ENCODE results near the gene KAZN.

The KAZN gene

DNA sequence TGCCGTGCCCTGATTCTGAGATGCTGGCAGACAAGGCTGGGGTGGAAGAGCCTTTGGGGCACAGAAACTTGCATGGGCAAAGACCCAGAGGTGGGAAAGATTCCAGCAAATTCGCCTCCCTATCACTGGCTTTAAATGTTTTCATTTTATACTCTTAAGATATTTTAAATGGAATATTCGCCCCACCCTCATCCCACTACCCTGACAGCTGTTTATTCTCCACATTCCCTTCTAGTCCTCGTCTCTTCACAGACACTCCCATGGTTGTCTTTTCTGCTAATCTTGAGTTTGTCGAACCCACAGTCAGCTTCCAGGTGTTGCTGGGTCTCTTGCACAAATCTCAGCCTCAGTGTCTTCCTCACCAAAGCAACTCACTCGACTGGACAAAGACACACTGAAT lies 245.0 kb downstream of the KAZN start (continued):
- TF ChIP-seq, protein P1, sequence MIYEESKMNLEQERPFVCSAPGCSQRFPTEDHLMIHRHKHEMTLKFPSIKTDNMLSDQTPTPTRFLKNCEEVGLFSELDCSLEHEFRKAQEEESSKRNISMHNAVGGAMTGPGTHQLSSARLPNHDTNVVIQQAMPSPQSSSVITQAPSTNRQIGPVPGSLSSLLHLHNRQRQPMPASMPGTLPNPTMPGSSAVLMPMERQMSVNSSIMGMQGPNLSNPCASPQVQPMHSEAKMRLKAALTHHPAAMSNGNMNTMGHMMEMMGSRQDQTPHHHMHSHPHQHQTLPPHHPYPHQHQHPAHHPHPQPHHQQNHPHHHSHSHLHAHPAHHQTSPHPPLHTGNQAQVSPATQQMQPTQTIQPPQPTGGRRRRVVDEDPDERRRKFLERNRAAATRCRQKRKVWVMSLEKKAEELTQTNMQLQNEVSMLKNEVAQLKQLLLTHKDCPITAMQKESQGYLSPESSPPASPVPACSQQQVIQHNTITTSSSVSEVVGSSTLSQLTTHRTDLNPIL (CRISPR knock-in tag; IDR thresholded peaks at IDR 0.05; ENCODE audit: low read depth), result no peak
- no peak for TF ChIP-seq ZNF70 (CRISPR knock-in tag; IDR thresholded peaks at IDR 0.05)
- TF ChIP-seq ZFP3 (CRISPR knock-in tag; IDR thresholded peaks at IDR 0.05), result no peak
- TF ChIP-seq BACH2 (CRISPR knock-in tag; IDR thresholded peaks at IDR 0.05; ENCODE audit: borderline replicate concordance), result no peak
- no peak for TF ChIP-seq ZNF565 (CRISPR knock-in tag; conservative IDR thresholded peaks at IDR 0.05; ENCODE audit: low read depth)
- TF ChIP-seq ZFP30 (CRISPR knock-in tag; IDR thresholded peaks at IDR 0.05), result no peak
- no peak for TF ChIP-seq ARNTL (CRISPR knock-in tag; IDR thresholded peaks at IDR 0.05; ENCODE audit: borderline replicate concordance, low read depth)
- no peak for TF ChIP-seq TCF4 (CRISPR knock-in tag; IDR thresholded peaks at IDR 0.05; ENCODE audit: borderline replicate concordance)
- no peak for TF ChIP-seq PPARA (CRISPR knock-in tag; IDR thresholded peaks at IDR 0.05; ENCODE audit: borderline replicate concordance)

GRCh38 chr1:14844356-14844755 lies 245.9 kb downstream of the KAZN start:
- TF ChIP-seq TOX (CRISPR knock-in tag; IDR thresholded peaks at IDR 0.05; ENCODE audit: borderline replicate concordance) (no peak), PPARA (CRISPR knock-in tag; IDR thresholded peaks at IDR 0.05; ENCODE audit: borderline replicate concordance) (no peak), CSDC2 (CRISPR knock-in tag; IDR thresholded peaks at IDR 0.05) (no peak), PATZ1 (CRISPR knock-in tag; IDR thresholded peaks at IDR 0.05; ENCODE audit: borderline replicate concordance) (no peak), CSRNP3 (CRISPR knock-in tag; IDR thresholded peaks at IDR 0.05) (no peak), ESRRG (CRISPR knock-in tag; IDR thresholded peaks at IDR 0.05) (no peak), ZNF70 (CRISPR knock-in tag; IDR thresholded peaks at IDR 0.05) (no peak), ZFP30 (CRISPR knock-in tag; IDR thresholded peaks at IDR 0.05) (no peak), ARNTL (CRISPR knock-in tag; IDR thresholded peaks at IDR 0.05; ENCODE audit: borderline replicate concordance, low read depth) (no peak)
- no peak for ATAC-seq

GRCh38 chr1:14844923-14845617 lies 246.6 kb downstream of the KAZN start:
- no peak for ATAC-seq
- TF ChIP-seq ISL1 (CRISPR knock-in tag; IDR thresholded peaks at IDR 0.05), result no peak
- no peak for TF ChIP-seq ZFP3 (CRISPR knock-in tag; IDR thresholded peaks at IDR 0.05)
- no peak for TF ChIP-seq ZNF565 (CRISPR knock-in tag; conservative IDR thresholded peaks at IDR 0.05; ENCODE audit: low read depth)
- TF ChIP-seq POU6F1 (CRISPR knock-in tag; IDR thresholded peaks at IDR 0.05; ENCODE audit: borderline replicate concordance, low read depth), result no peak
- no peak for TF ChIP-seq ZNF8 (CRISPR knock-in tag; IDR thresholded peaks at IDR 0.05)
- no peak for TF ChIP-seq ARNTL (CRISPR knock-in tag; IDR thresholded peaks at IDR 0.05; ENCODE audit: borderline replicate concordance, low read depth)
- TF ChIP-seq SNAI2 (CRISPR knock-in tag; IDR thresholded peaks at IDR 0.05), result no peak
- TF ChIP-seq CSRNP3 (CRISPR knock-in tag; IDR thresholded peaks at IDR 0.05), result no peak
- no peak for TF ChIP-seq CSDC2 (CRISPR knock-in tag; IDR thresholded peaks at IDR 0.05)
- TF ChIP-seq PPARA (CRISPR knock-in tag; IDR thresholded peaks at IDR 0.05; ENCODE audit: borderline replicate concordance), result no peak
- no peak for TF ChIP-seq TCF4 (CRISPR knock-in tag; IDR thresholded peaks at IDR 0.05; ENCODE audit: borderline replicate concordance)
- TF ChIP-seq ZC3H10 (CRISPR knock-in tag; IDR thresholded peaks at IDR 0.05), result no peak
- TF ChIP-seq RARB (CRISPR knock-in tag; IDR thresholded peaks at IDR 0.05), result no peak
- no peak for TF ChIP-seq ZNF70 (CRISPR knock-in tag; IDR thresholded peaks at IDR 0.05)
- TF ChIP-seq OSR1 (CRISPR knock-in tag; IDR thresholded peaks at IDR 0.05), result no peak
- TF ChIP-seq TOX (CRISPR knock-in tag; IDR thresholded peaks at IDR 0.05; ENCODE audit: borderline replicate concordance), result no peak
- TF ChIP-seq PATZ1 (CRISPR knock-in tag; IDR thresholded peaks at IDR 0.05; ENCODE audit: borderline replicate concordance), result no peak
- no peak for TF ChIP-seq TSHZ2 (CRISPR knock-in tag; IDR thresholded peaks at IDR 0.05)
